GM19035 (cell line): ENCODE results near the gene MINK1.

Experiments used
- ATAC-seq: cut with Tn5 transposase; IDR thresholded peaks from one replicate; pipeline ENCODE4 v1.9.1; 2021; ENCODE audit not compliant: unreplicated experiment

The MINK1 gene

GRCh38 chr17:4945176-4945943, 112.2 kb downstream of the MINK1 start:
- no peak for ATAC-seq

GRCh38 chr17:4945944-4946280, 112.8 kb downstream of the MINK1 start:
- no peak for ATAC-seq

DNA sequence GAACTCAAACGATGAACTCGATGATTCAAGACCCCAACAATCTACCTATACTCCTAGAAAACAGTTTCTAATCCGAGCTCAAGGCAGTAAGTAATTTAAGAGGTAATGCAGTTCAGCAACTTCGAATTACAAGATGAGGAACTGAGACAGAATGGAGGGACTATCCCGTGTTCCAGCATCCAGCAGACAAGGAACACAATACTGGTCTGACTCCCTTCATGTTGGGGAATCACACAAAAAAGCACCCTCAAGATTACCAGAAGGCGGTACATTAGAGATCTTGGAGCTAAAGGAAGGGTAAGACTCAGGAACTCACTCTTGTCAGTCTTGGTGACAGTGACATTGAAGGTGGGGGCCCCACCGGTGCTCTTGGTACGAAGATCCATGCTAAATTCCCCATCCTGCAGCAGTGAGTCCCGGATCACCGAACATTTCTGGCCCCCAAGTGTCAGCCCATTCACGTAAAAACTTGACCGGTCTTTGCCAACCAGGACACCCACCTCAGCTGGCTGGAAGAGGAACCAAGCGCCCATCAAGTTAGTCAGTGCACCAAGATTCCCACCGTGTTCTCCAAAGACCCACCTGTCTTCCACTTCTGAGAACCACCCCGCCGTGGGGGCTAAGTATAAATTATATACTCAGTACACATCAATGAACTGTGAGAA, 113.3 kb downstream of the MINK1 start:
- no peak for ATAC-seq

DNA sequence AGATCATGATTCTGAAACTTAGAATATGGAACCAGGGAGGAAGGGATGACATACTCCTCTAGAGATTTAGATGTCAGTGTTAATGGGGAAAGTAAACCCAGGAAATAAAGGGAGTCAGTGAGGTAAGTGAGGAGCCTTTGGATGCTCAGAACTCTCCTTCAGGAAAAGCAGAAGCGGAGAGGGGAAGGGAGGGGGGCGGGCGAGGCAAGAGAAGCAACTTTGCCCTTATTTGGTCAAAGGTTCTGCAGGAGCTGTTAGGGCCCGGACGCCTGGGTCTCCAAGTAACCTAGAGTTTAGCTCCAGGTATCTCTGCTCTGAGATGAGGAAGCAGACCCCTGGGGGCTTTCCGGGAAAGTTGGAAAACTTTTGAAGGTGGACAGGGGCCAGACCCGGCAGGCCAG, 113.9 kb downstream of the MINK1 start:
- ATAC-seq: no peak
